HG02763 (cell line): ENCODE measurements around the gene BRD1.

Experiments
- ATAC-seq: cut with Tn5 transposase; IDR thresholded peaks from one replicate; pipeline ENCODE4 v1.9.1; 2021; ENCODE audit warnings: mild to moderate bottlenecking, moderate library complexity; ENCODE audit not compliant: unreplicated experiment

The BRD1 gene

DNA sequence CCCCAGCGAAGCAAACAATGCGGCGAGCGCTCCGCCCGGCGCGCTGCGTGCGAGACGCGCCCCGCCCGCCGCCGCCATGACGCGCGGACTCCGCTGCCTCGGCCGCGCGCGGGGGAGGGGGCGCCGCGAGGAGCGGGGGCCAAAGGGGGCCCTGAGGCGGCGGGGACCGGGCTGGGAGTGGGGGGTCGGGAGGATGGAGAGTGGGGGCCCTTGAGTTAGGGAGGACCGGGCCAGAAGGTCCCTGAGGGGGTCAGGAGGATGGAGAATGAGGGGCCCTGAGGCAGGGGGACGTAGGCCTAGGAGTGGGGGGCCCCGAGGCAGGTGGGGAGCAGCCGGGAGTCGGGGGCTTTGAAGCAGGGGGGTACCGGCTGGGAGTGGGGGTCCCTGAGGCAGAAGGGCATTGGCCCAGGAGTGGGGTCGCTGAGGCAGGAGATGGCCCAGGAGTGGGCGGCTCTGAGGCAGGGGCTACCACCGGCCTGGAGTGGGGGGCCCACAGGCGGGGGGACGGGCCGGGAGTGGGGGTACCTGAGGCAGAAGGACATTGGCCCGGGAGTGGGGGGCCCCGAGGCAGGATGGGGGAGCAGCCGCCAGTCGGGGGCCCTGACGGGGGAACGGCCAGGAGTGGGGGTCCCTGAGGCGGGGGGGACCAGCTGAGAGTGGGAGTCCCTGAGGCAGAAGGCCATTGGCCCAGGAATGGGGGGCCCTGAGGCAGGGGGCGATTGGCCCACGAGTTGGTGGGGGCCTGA, at the start of gene BRD1:
TSS of gene BRD1 (minus strand) at position 21 of the 746 bp plus-strand sequence. CDS start 3,556 bp downstream, outside the sequence.
- no peak for ATAC-seq

DNA sequence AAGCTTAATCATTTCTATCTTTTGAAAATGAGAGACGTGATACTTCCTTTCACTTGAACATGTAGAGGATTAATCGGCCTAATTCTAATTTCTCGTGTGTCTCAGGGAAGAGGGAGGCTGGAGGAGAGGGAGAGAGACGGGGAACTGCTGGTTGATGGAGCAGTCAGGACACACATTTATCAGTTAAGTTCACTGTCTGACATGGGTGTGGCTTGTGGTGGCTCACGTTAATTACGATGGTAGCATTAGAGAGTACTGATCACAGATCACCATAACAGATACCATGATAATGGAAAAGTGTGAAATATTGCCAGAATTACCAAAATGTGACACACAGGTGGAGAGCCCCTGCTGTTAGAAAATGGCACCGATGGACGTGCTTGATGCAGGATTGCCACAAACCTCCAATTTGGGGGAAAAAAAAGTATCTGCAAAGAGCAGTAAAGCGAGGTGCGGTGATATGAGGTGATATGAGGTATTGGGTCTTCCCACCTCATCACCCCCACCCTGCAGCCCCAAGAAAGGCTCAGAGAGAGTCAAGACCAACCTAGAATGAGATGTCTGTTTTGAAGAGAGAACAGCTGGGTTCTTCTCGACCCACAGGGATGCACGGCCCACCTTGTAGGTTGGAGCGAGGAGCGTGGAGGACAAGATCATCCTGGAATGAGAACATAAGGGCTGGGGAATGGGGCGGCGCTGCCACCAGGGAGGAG, 45.7 kb upstream of the BRD1 start:
- no peak for ATAC-seq

DNA sequence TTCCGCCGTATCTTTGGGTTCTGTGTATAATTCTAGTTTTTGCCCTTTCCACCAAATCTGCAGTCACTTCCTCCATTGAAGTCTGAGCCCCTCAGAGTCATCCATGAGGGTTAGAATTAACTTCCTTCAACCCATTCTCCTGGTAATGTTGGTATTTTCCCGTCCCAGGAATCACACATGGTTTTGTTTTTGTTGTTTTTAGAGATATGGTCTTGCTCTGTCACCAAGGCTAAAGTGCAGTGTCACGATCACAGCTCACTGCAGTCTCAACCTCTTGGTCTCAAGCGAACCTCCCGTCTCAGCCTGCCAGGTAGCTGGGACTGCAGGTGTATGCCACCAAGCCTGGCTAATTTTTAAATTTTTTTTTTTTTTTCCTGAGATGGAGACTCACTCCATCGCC, 44.7 kb upstream of the BRD1 start:
- no peak for ATAC-seq

DNA sequence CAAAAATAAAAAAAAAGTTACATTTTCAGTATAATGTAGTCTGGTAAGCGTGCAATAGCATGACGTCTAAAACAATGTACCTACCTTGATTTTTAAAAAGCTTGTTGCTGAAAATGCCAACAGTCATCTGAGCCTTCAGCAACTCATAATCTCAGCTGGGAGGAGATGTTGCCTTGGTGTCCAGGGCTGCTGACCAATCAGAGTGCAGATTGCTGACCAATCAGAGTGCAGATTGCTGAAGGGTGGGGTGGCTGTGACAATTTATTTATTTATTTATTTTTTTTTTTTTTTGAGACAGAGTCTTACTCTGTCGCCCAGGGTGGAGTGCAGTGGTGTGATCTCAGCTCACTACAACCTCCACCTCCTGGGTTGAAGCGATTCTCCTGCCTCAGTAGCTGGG, 43.8 kb upstream of the BRD1 start:
- ATAC-seq: no peak

DNA sequence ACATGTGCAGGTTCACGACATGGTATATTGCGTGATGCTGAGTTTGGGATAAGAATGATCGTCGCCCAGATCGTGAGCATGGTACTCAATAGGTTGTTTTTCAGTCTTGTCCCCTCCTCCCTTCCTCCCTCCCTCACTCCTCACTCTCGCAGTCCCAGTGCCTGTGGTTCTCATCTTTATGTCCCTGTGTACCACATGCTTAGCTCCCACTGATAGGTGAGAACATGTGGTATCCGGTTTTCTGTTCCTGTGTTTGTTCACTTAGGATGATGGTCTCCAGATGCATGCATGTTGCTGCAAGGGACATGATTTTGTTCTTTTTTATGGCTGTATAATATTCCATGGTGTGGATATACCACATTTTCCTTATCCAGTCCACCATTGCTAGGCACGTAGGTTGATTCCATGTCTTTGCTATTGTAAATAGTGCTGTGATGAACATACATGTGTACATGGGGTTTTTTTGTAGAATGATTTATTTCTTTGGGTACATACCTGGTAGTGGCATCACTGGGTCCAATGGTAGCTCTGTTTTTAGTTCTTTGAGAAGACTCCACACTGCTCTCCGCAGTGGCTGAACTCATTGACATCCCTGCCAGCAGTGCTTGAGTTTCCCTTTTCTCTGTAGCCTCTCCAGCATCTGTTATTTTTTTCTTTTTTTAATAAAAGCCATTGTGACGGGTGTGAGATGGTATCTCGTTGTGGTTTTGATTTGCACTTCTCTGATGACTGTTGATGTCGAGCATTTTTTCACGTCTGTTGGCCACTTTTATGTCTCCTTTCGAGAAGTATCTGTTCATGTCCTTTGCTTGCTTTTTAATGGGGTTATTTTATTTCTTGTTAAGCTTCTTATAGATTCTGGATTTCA, 42.4 kb upstream of the BRD1 start:
- ATAC-seq: no peak

DNA sequence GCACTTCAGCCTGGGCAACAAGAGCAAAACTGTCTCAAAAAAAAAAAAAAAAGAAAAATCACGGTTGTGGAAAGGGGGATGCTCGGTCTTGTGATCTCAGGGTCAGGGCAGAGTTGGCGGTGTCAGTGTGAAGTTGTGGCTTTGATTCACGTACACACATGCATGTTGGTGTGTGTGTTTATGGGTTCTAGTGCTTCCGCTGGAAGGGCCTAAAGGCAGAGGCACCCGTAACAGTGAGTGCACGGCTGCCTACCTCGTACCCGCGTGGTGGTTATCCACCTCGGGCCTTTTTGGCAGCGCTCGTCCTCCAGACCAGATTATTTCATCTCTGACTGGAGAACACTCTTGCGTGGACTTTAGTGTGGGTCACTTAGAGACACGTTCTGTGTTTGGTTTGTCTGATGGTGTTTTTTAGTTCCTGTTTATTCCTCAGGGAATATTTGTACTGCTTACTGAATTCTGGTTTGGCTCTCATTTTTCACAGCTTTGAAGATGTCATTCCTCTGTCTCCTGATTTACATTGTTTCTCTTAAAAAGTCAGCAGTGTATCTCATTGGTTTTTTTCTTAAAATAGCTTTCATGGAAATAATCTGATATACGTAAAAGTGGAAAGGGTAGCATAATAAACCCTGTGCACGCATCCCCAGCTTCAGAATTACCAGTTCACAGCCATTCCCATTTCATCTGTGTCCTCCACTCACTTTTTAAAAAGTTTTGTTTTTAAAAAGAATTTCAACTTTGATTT, 41.6 kb upstream of the BRD1 start:
- no peak for ATAC-seq

DNA sequence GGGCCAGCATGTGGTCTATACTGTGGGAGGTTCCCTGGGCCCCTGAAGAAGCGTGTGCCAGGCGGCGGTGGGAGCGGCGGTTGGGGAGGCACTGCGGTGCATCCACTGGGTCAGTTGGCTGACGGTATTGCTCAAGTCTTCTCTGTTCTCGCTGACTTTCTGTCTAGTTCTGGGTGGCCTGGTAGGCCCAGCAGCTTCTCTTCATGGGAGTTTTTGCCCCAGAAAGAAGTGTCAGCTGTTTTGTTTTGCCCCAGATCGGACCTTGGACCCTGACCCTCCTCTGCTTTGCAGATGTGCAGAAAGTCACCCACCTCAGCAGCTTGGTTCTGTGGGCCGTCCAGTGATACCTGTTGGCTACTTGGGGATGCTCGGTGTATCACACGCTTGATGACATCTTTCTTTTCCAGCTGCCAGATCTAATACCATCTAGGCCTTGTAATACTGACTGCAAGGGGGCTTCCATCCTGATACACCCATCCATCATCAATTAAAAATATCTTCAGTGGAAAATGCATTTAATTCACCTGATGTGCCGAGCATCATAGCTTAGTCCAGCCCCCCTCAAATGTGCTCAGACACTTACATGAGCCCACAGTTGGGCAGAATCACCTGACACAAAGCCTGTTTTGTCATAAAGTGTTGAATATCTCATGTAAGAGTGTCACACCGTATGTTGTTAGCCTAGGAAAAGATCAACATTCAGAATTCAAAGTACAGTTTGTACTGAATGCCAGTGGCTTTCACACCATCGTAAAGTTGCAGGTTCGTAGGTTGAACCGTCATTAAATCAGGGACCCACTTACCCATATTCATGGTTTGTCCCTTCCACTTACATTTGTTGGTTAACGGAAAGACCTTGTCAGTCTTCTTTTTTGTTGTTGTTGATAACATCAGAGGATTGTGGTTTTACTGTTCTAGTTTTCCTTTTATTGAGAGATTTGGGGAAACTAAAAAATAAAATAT, 39.9 kb upstream of the BRD1 start:
- no peak for ATAC-seq

DNA sequence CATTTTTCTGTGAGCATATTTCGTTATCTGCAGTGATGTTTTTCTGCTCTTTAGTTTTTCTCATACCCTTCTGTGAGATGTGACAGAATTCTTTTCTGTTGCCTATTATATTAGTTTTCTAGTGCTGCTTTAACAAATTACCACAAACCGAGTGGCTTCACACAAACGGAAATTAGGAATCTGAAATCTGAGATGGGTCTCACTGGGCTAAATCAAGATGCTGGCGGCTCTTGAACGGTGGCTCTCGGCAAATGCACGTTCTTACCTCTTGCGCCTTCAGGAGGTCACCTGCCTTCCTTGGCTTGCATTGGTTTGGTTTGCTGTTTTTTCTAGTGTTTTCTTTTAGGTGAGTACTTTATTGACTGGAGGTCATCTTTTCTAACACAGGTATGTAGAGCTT, 39.0 kb upstream of the BRD1 start:
- ATAC-seq: no peak

DNA sequence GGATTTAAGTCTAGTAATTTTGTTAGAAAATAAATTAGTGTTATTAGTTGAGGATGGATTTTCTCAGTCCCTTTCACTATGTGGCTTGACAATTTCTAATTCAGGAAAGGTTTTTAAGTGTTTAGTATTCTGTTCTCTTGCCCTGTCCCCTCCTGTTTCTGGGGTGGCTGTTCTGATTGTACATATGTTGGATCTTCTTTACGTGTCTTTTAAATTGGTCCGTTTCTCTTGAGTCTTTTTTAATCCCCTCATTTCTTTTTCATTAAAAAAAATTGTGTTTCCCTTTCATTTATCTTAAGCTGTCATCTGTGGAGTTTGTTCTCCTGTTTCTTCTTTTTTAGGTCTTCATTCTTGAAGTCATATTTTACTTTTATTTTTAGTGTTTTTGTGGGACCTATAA, 38.5 kb upstream of the BRD1 start:
- ATAC-seq: no peak

DNA sequence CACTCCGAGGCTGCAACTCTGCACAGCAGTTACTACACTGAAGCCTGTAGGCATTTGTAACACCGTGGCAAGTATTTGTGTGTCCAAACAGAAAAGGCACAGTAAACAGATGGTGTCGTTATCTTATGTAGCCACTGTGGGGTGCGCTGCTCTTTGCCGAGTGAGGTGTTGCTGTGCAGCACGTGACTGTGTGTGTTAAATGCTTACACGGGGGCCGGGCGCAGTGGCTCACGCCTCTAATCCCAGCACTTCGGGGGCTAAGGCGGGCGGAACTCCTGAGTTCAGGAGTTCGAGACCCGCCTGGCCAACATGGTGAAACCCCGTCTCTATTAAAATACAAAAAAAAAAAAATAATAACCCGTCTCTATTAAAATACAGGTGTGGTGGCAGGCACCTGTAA, 37.5 kb upstream of the BRD1 start:
- ATAC-seq: no peak

DNA sequence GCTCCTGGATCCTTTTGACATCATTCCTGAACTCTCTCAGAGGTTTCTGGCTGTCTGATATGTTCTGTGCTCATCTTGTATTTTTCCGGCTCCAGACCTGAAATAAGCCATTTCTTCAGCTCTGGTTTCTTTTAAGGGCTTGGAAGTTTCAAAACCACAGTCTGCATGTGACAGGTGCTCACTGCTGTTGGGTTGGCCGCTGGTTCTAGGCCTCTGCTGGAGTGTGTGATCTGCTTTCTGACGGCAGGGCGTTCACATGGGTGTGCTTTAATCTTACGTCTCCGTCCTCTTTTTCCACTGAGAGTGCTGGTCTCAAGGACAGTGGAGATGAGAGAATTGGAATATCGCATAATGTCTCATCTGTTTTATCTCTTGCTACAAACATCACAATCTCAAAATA, 36.3 kb upstream of the BRD1 start:
- no peak for ATAC-seq

DNA sequence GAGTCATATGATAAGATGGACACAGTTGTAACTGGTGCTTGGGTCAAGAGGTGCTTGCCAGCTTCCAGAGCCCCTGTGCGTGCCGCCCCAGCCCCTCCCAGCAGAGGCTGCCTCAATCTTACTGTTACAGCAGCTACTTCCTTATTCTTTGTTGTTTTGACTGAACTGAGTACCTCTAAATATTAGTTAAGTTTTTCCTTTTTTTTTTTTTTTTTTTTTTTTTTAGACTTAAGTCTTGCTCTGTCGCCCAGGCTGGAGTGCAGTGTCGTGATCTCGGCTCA, 34.8 kb upstream of the BRD1 start:
- ATAC-seq: no peak

DNA sequence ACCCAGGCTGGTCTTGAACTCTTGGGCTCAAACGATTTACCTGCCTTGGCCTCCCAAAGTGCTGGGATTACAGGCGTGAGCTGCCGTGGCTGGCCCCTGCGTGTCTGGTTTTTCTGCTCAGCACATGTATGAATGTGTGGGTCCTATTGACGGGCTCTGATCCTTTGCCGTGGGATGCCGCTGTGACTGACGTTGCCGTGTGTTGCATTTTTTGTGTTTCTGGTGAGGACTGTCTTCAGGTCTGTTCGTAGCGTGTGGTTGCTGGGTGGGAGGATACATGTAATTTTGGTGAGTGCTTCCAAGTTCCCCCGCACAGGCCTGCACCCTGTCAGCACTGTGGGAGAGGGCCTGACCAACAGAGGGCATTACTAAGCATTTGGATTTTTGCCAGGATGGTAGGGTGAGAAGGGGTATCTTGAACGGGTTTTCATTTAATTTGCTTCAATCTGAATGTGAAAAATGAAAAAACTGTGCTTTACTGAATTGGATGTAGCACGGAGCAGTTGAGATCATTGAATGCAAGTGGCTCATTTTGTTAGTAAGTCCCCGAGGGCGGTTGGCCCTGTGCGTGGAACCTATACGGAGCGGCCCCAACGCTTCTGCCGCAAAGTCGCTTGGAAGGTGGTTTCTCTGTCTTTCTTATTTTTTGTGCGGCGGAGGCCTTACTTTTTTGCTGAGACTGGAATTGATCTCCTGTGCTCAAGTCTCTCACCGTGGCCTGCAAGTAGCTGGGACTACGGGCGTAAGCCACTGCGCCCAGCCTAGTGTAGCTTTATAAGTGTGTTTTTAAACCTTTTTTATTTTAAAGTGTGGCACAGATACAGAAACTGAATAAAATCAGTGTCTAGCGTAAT, 34.2 kb upstream of the BRD1 start:
- ATAC-seq: no peak

DNA sequence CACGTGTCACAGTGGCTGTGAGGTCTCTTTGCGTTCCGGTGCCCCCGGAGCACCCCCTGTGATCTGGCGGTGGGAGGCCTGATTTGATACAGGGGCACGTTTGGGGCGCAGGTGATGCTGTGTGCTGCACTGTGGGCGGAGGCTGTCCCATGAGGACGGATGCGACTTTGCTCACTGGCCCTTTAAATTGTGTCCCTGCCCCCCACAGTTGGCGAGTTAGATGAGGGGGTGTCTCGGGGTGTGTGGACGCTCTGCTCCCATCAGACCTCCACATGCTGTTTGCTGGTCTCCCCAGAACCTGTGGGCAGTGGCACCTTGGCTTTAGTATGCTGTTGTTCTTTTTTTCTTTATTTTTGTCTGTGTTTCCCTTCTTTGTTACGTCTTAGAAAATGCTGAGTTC, 31.2 kb upstream of the BRD1 start:
- no peak for ATAC-seq

DNA sequence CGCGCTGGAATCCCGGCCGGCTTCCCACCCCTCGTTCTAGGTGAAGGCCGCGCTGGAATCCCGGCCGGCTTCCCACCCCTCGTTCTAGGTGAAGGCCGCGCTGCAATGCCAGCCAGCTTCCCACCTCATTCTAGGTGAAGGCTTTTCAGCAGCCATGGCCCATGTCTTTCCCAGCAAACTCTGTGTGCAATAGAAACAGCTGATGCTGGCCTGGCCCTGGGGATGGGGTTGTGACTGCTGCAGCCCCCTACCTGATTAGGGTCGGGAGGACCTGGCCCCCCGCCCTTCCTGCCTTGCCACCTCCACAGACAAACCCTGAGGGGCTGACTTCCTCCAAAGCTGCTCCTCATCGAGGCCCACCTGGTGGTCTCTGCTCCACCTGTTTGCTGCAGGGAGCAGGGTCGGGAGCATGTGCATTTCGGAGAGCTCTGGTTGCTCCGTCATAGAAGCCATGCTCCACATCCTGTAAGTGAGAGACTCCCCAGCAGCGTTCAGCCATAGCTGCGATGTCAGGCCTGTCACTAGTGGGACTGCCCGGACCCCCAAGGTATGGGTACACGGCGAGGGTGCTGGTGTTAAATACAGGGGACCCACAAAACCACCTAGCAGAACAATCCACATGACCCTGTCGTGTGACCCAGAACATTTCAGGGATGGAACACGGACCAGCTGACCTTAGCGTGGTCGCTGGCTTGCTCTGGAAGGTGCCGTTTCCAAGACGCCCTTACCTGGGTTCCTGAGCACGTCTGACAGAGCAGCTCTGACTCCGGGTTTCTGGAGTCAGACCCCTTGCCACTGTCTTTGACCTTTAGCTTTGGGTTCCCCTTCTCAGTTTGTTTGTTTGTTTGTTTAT, 29.3 kb upstream of the BRD1 start:
- no peak for ATAC-seq

DNA sequence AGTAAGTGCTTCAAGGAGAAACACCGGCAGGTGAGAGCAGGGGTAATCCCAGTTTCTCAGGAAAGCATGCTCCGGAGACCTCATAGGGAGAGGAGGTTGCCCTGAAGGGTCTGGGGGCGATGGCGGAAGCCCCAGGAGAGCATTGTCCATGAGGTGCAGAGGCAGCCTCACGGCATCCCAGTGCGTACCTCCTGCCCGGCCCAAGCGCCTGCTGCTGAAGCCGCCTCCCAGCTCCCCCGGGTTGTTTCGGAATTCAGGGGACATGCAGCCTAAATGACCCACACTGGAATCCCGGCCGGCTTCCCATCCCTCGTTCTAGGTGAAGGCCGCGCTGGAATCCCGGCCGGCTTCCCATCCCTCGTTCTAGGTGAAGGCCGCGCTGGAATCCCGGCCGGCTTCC, 28.7 kb upstream of the BRD1 start:
- ATAC-seq: no peak

DNA sequence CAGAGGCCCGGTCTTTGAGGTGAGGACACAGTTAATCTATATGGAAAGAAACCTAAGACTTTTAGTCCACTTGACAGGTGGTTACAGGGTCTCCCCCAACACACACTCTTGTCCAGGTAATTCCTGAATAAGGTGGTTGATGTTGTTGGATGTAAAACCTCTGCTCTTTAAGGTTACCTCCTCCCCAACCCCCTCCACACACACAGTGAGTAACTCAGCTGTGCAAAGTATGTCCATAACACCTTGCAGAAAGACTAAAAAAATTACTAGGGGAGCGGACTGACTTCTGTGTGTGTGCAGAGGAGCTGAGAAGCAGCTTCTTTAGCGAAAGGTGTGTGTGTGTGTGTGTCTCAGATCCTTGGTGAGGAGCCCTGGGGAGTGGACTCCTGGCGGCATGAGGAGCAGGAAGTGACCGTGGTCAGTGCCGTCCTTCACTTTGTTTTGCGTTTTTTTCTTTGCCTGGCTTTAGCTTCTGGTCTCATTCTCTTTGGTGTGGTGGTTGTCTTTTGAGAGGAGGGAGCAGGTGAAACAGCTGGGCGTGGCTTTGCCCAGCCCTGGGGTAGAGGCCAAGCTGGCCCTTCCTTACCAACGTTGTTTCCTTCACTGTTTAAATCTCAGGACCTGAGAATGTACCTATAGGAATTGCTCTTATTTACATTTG, 27.7 kb upstream of the BRD1 start:
- no peak for ATAC-seq
